SK-N-SH (cell line): ENCODE data around the gene CELF4.

ENCODE experiments used
- EP300 ChIP-seq, 2 experiments: IDR thresholded peaks; 2 replicates each; pipeline versions ENCODE4 v1.4.0 to v1.6.1; 2012; ENCODE audit warnings: borderline replicate concordance in 1 of 2, low read depth in 1 of 2, low read length in 1 of 2
- EZH2phosphoT487 ChIP-seq: fragments of 200-600 bp; sonication (generic); IDR thresholded peaks from 2 replicates; pipeline ENCODE4 v1.6.1; 2017; ENCODE audit warnings: low read depth, mixed run types, mild to moderate bottlenecking, antibody characterized with exemption, moderate library complexity, borderline replicate concordance
- FOXJ3 ChIP-seq: sonication (generic); formaldehyde crosslinking; IDR thresholded peaks from 2 replicates; pipeline ENCODE4 v1.5.1; 2020; ENCODE audit warnings: mild to moderate bottlenecking, missing genetic modification reagents
- POLR2AphosphoS5 ChIP-seq: IDR thresholded peaks from 2 replicates; pipeline ENCODE4 v1.6.1; 2012; ENCODE audit warnings: low read depth, low read length
- RAD21 ChIP-seq: IDR thresholded peaks from 2 replicates; pipeline ENCODE4 v1.6.1; 2012; ENCODE audit warnings: mild to moderate bottlenecking, low read length
- TF ChIP-seq, protein P1 (sequence below): fragments of 200-600 bp; sonication (generic); IDR thresholded peaks from 2 replicates; pipeline ENCODE4 v1.6.1; 2017; ENCODE audit warnings: antibody characterized with exemption, mild to moderate bottlenecking, moderate library complexity
- TF ChIP-seq, protein P2 (sequence below): IDR thresholded peaks from 2 replicates; pipeline ENCODE4 v1.6.1; 2012; ENCODE audit warnings: mild to moderate bottlenecking, low read depth, low read length, moderate library complexity
- TF ChIP-seq, protein P3 (sequence below): fragments of 150-350 bp; IDR thresholded peaks from 2 replicates; pipeline ENCODE4 v1.6.1; 2017; ENCODE audit warnings: antibody characterized with exemption, low read length, low read depth, borderline replicate concordance

DNA sequence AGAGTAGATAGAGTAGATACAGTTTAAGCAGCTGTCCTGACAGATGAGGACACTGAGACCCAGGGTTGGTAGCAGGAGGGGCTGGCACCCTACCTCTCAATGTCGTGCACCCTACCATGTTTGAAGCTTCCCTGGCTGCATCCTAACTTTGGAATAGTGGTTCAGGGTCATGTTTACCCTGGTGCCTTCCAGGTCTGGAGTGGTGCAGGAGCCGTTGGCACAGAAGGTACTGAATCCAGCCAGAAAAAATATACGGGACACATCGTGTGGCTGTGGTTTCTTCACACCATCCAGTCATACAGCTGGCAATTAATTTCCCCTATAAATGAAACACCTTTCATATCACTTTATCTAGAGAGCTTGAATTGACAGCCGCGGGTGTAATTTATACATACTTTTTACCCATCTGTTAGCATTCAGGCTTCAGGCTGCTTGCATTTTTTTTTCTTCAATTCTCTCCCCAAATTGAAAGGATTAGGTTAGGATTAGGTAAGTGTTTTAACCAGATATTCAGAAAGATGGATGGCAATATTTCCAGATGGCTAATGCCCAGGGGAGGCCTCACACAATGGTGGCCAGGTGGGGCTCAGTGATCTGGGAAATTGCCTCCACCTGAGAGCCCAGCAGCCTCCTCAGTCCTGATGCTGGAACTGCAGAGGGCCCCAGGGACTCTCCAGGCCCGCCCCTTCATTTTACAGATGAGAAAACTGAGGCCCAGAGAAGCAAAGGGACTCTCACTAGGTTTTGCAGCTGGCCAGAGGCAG lies 127.0 kb downstream of the CELF4 start:
- TF ChIP-seq POLR2AphosphoS5 (no peak), RAD21 (no peak), FOXJ3 (CRISPR knock-in tag) (no peak), EP300 (IDR thresholded peaks at IDR 0.05; ENCODE audit: borderline replicate concordance in 1 of 2, low read depth in 1 of 2, low read length in 1 of 2) (no peak), EZH2phosphoT487 (no peak)
- TF ChIP-seq, protein P1, sequence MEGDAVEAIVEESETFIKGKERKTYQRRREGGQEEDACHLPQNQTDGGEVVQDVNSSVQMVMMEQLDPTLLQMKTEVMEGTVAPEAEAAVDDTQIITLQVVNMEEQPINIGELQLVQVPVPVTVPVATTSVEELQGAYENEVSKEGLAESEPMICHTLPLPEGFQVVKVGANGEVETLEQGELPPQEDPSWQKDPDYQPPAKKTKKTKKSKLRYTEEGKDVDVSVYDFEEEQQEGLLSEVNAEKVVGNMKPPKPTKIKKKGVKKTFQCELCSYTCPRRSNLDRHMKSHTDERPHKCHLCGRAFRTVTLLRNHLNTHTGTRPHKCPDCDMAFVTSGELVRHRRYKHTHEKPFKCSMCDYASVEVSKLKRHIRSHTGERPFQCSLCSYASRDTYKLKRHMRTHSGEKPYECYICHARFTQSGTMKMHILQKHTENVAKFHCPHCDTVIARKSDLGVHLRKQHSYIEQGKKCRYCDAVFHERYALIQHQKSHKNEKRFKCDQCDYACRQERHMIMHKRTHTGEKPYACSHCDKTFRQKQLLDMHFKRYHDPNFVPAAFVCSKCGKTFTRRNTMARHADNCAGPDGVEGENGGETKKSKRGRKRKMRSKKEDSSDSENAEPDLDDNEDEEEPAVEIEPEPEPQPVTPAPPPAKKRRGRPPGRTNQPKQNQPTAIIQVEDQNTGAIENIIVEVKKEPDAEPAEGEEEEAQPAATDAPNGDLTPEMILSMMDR: no peak
- TF ChIP-seq, protein P2, sequence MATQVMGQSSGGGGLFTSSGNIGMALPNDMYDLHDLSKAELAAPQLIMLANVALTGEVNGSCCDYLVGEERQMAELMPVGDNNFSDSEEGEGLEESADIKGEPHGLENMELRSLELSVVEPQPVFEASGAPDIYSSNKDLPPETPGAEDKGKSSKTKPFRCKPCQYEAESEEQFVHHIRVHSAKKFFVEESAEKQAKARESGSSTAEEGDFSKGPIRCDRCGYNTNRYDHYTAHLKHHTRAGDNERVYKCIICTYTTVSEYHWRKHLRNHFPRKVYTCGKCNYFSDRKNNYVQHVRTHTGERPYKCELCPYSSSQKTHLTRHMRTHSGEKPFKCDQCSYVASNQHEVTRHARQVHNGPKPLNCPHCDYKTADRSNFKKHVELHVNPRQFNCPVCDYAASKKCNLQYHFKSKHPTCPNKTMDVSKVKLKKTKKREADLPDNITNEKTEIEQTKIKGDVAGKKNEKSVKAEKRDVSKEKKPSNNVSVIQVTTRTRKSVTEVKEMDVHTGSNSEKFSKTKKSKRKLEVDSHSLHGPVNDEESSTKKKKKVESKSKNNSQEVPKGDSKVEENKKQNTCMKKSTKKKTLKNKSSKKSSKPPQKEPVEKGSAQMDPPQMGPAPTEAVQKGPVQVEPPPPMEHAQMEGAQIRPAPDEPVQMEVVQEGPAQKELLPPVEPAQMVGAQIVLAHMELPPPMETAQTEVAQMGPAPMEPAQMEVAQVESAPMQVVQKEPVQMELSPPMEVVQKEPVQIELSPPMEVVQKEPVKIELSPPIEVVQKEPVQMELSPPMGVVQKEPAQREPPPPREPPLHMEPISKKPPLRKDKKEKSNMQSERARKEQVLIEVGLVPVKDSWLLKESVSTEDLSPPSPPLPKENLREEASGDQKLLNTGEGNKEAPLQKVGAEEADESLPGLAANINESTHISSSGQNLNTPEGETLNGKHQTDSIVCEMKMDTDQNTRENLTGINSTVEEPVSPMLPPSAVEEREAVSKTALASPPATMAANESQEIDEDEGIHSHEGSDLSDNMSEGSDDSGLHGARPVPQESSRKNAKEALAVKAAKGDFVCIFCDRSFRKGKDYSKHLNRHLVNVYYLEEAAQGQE: no peak
- TF ChIP-seq, protein P3, sequence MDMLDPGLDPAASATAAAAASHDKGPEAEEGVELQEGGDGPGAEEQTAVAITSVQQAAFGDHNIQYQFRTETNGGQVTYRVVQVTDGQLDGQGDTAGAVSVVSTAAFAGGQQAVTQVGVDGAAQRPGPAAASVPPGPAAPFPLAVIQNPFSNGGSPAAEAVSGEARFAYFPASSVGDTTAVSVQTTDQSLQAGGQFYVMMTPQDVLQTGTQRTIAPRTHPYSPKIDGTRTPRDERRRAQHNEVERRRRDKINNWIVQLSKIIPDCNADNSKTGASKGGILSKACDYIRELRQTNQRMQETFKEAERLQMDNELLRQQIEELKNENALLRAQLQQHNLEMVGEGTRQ: no peak
